ENCODE data around the gene SEMA4F. TPM values are rescaled to one million over a fixed set of nuclear protein-coding genes. Genes with fewer than 3 reads are reported as not detected.

SEMA4F gene
- total RNA-seq, 1 donor from 2014 or later = 17.4 TPM

- Mint-ChIP-seq H3K27ac (ENCODE audit: unreplicated experiment) (no peak overlapping the region), H3K9me3 (ENCODE audit: low read depth) (no peaks in the 10 kb centered on the region), H3K4me1 (ENCODE audit: low read depth) (peaks cover 7% of the 10 kb centered on the region), H3K4me3 (ENCODE audit: unreplicated experiment) (no peak overlapping the region), H3K27me3 (ENCODE audit: low read depth) (no peaks in the 10 kb centered on the region), H3K36me3 (ENCODE audit: low read depth) (no peaks in the 10 kb centered on the region)
- no peak for DNase-seq (ENCODE audit: low spot score)
- no peak for TF ChIP-seq CTCF (IDR thresholded peaks at IDR 0.05)
These were observed 54.2 kb downstream of the SEMA4F start for GRCh38 chr2:74708296-74708695.

GRCh38 chr2:74708883-74709282 lies 54.8 kb downstream of the SEMA4F start:
- no peak for DNase-seq (ENCODE audit: low spot score)
- H3K27me3 Mint-ChIP-seq (ENCODE audit: low read depth) = no peaks in the 10 kb centered on the region
- H3K4me3 Mint-ChIP-seq (ENCODE audit: unreplicated experiment) = no peak overlapping the region
- H3K4me1 Mint-ChIP-seq (ENCODE audit: low read depth) = peaks cover 7% of the 10 kb centered on the region
- no peak overlapping the region for H3K27ac Mint-ChIP-seq (ENCODE audit: unreplicated experiment)
- H3K36me3 Mint-ChIP-seq (ENCODE audit: low read depth) = no peaks in the 10 kb centered on the region
- TF ChIP-seq CTCF (IDR thresholded peaks at IDR 0.05) = no peak
- no peaks in the 10 kb centered on the region for H3K9me3 Mint-ChIP-seq (ENCODE audit: low read depth)

GRCh38 chr2:74712223-74713053 lies 58.4 kb downstream of the SEMA4F start:
- Mint-ChIP-seq H3K27me3 (ENCODE audit: low read depth) (no peaks in the 10 kb centered on the region), H3K36me3 (ENCODE audit: low read depth) (no peaks in the 10 kb centered on the region), H3K9me3 (ENCODE audit: low read depth) (no peaks in the 10 kb centered on the region), H3K4me1 (ENCODE audit: low read depth) (peaks cover 17% of the 10 kb centered on the region), H3K27ac (ENCODE audit: unreplicated experiment) (no peak overlapping the region), H3K4me3 (ENCODE audit: unreplicated experiment) (no peak overlapping the region)
- DNase-seq (ENCODE audit: low spot score) = no peak
- TF ChIP-seq CTCF (IDR thresholded peaks at IDR 0.05) = no peak

DNA sequence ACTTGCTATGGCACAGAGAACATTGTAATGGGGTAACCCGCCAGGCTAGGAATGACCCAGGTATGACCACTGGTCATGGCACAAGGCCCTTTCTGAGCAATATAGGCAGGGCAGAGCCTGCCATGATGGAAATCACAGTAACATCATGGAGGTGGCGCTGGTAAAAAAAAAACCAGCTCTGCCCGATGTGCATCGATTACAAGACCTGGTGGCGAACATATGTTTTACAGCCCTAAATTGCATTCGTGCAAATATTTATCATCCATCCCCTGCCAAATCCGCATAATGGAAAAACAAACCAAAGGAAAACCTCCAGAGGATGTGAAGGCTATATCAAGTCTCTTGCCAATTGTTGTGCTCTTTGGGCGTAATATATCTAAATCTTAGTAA lies 60.6 kb downstream of the SEMA4F start:
- peak overlapping the region; percentile 90 for H3K4me3 Mint-ChIP-seq (ENCODE audit: unreplicated experiment)
- no peaks in the 10 kb centered on the region for H3K27me3 Mint-ChIP-seq (ENCODE audit: low read depth)
- H3K9me3 Mint-ChIP-seq (ENCODE audit: low read depth) = no peaks in the 10 kb centered on the region
- H3K27ac Mint-ChIP-seq (ENCODE audit: unreplicated experiment) = peak overlapping the region; percentile 84
- DNase-seq (ENCODE audit: low spot score) = no peak
- H3K4me1 Mint-ChIP-seq (ENCODE audit: low read depth) = peaks cover 10% of the 10 kb centered on the region
- H3K36me3 Mint-ChIP-seq (ENCODE audit: low read depth) = no peaks in the 10 kb centered on the region
- no peak for TF ChIP-seq CTCF (IDR thresholded peaks at IDR 0.05)

- no peaks in the 10 kb centered on the region for H3K27me3 Mint-ChIP-seq (ENCODE audit: low read depth)
- peak overlapping the region; percentile 84 for H3K27ac Mint-ChIP-seq (ENCODE audit: unreplicated experiment)
- no peaks in the 10 kb centered on the region for H3K36me3 Mint-ChIP-seq (ENCODE audit: low read depth)
- peak overlapping the region; percentile 90 for H3K4me3 Mint-ChIP-seq (ENCODE audit: unreplicated experiment)
- H3K9me3 Mint-ChIP-seq (ENCODE audit: low read depth) = no peaks in the 10 kb centered on the region
- DNase-seq (ENCODE audit: low spot score) = no peak
- peaks cover 10% of the 10 kb centered on the region for H3K4me1 Mint-ChIP-seq (ENCODE audit: low read depth)
- peak; percentile 99 for TF ChIP-seq CTCF (IDR thresholded peaks at IDR 0.05)
These were observed 61.2 kb downstream of the SEMA4F start for GRCh38 chr2:74715081-74715791.

Measured in chondrocyte (in vitro differentiated cells).